CD14-positive monocyte (primary cell): ENCODE data around the gene ITPR1. TPM values are rescaled to one million over a fixed set of nuclear protein-coding genes. Genes with fewer than 3 reads are reported as not detected.
A peak's percentile ranks its signal among the peaks of the same experiment; 100 is the strongest.

Source experiments
- DNase-seq, 3 donors: peaks; one replicate each; pipeline ENCODE4 v3.0.0-alpha.2; 2011 to 2022
- H2AFZ ChIP-seq: 2 replicates; pipeline ENCODE4 v1.6.0; 2012; ENCODE audit warnings: mild to moderate bottlenecking, low read depth, low read length, inconsistent platforms; ENCODE audit not compliant: insufficient read depth, poor library complexity, severe bottlenecking
- H3K27ac ChIP-seq, 2 donors: 1 replicate in 1 of 2; 2 replicates in 1 of 2; pipeline ENCODE4 v1.5.1; 2012 to 2013; ENCODE audit warnings: low read length in 2 of 2, control low read depth in 1 of 2, inconsistent platforms in 1 of 2, low read depth in 1 of 2, mild to moderate bottlenecking in 1 of 2
- H3K27me3 ChIP-seq, 2 donors: one replicate each; pipeline versions ENCODE4 v1.6.0 to v1.6.1; 2011 to 2013; ENCODE audit warnings: low read length in 2 of 2; ENCODE audit not compliant: control insufficient read depth in 2 of 2, insufficient read depth in 2 of 2
- H3K36me3 ChIP-seq, 2 donors: replicated peaks in 1 of 2; 1 replicate in 1 of 2; 2 replicates in 1 of 2; pipeline versions ENCODE4 v1.5.1 to v1.6.1; 2012 to 2013; ENCODE audit warnings: low read length in 2 of 2, control low read depth in 1 of 2, inconsistent platforms in 1 of 2, mild to moderate bottlenecking in 1 of 2; ENCODE audit not compliant: insufficient read depth in 2 of 2, control insufficient read depth in 1 of 2
- H3K4me1 ChIP-seq, 2 donors: 1 replicate in 1 of 2; 2 replicates in 1 of 2; pipeline versions ENCODE4 v1.5.1 to v1.6.1; 2012 to 2013; ENCODE audit warnings: low read length in 2 of 2, control low read depth in 1 of 2, inconsistent platforms in 1 of 2, mild to moderate bottlenecking in 1 of 2, moderate library complexity in 1 of 2; ENCODE audit not compliant: insufficient read depth in 2 of 2, control insufficient read depth in 1 of 2
- H3K4me2 ChIP-seq: replicated peaks from 2 replicates; pipeline ENCODE3; 2012; ENCODE audit warnings: low read length, moderate library complexity, mild to moderate bottlenecking; ENCODE audit not compliant: poor library complexity, severe bottlenecking; ENCODE audit errors: extremely low read depth
- H3K4me3 ChIP-seq, 3 experiments: fragments of 200-600 bp in 1 of 3; sonication (generic) in 1 of 3; replicated peaks in 1 of 3; 1 replicate in 2 of 3; 2 replicates in 1 of 3; pipeline ENCODE4 v1.5.1; 2011 to 2013; ENCODE audit warnings: low read length in 3 of 3, mild to moderate bottlenecking in 3 of 3, control low read depth in 2 of 3, low read depth in 2 of 3, inconsistent platforms in 1 of 3, moderate library complexity in 1 of 3
- H3K79me2 ChIP-seq: 2 replicates; pipeline ENCODE4 v1.6.0; 2012; ENCODE audit warnings: mild to moderate bottlenecking, control low read depth, inconsistent platforms, low read length, moderate library complexity; ENCODE audit not compliant: insufficient read depth
- H3K9ac ChIP-seq: 2 replicates; pipeline ENCODE4 v1.6.0; 2017; ENCODE audit warnings: low read length, mild to moderate bottlenecking; ENCODE audit not compliant: insufficient read depth, poor library complexity, severe bottlenecking
- H3K9me3 ChIP-seq, 2 donors: replicated peaks in 1 of 2; 1 replicate in 1 of 2; 2 replicates in 1 of 2; pipeline versions ENCODE4 v1.5.1 to v1.6.1; 2012 to 2013; ENCODE audit warnings: low read length in 2 of 2, control low read depth in 1 of 2; ENCODE audit not compliant: control insufficient read depth in 1 of 2, insufficient read depth in 1 of 2
- H4K20me1 ChIP-seq: 2 replicates; pipeline ENCODE4 v1.6.0; 2012; ENCODE audit warnings: mild to moderate bottlenecking, low read length, control low read depth, moderate library complexity; ENCODE audit not compliant: insufficient read depth
- H3K27ac Mint-ChIP-seq, 7 donors: one replicate each; pipeline ENCODE4 v1.8.0; 2020; ENCODE audit warnings: mild to moderate bottlenecking in 7 of 7, mixed read lengths in 7 of 7, moderate library complexity in 6 of 7, inconsistent platforms in 2 of 7
- H3K27me3 Mint-ChIP-seq, 3 donors: one replicate each; pipeline ENCODE4 v1.8.0; 2021 to 2022; ENCODE audit warnings: low read depth in 3 of 3, mild to moderate bottlenecking in 3 of 3, mixed read lengths in 3 of 3, moderate library complexity in 3 of 3, inconsistent platforms in 1 of 3
- H3K36me3 Mint-ChIP-seq, 2 donors: one replicate each; pipeline ENCODE4 v1.8.0; 2020; ENCODE audit warnings: mixed read lengths in 2 of 2, inconsistent platforms in 1 of 2, mild to moderate bottlenecking in 1 of 2
- H3K4me1 Mint-ChIP-seq: one replicate; pipeline ENCODE4 v1.8.0; 2020; ENCODE audit warnings: mild to moderate bottlenecking, mixed read lengths
- H3K4me3 Mint-ChIP-seq, 2 donors: one replicate each; pipeline ENCODE4 v1.8.0; 2020; ENCODE audit warnings: mild to moderate bottlenecking in 2 of 2, mixed read lengths in 2 of 2, moderate library complexity in 1 of 2
- H3K9me3 Mint-ChIP-seq, 7 donors: one replicate each; pipeline ENCODE4 v1.8.0; 2020 to 2022; ENCODE audit warnings: mixed read lengths in 7 of 7, mild to moderate bottlenecking in 6 of 7, moderate library complexity in 6 of 7, inconsistent platforms in 2 of 7
- WGBS: methylation state at CpG from one replicate; pipeline ENCODE4 v1.1.5; 2013; ENCODE audit warnings: missing lambda C conversion rate; ENCODE audit not compliant: insufficient coverage; 5-methylcytosine and 5-hydroxymethylcytosine counted together
- intact Hi-C, 2 donors: fragments of 100-400 bp; cut with micrococcal nuclease; formaldehyde crosslinking; loops; one replicate each; pipeline versions ENCODE4 v1.15.0 to v1.15.1; 2023
- polyA plus RNA-seq, 3 donors: library from polyadenylated mRNA; depleted of rRNA in 1 of 3; unstranded in 2 of 3; stranded (reverse) in 1 of 3; fragments of 300-500 nt in 2 of 3; fragments of >200 nt in 1 of 3; fragmentation: Illumina TruSeq in 2 of 3; gene quantifications; 1 replicate in 2 of 3; 2 replicates in 1 of 3; pipeline ENCODE4 v1.2.3, GENCODE V29; 2012 to 2021
- TF ChIP-seq, protein P1 (sequence below): fragments of 200-600 bp; IDR thresholded peaks from one replicate; pipeline ENCODE4 v1.8.0; 2022; ENCODE audit warnings: antibody characterized with exemption, mild to moderate bottlenecking

Gene ITPR1
- polyA plus RNA-seq, 3 donors, result 3.2 to 21.1 (median 7.1) TPM

GRCh38 chr3:4523710-4524698, 30.9 kb downstream of the ITPR1 start:
- Mint-ChIP-seq H3K9me3 (no peaks in the 10 kb centered on the region), H3K4me3 (peak overlapping the region in 1 of 2 donors; percentile 69), H3K27ac (peak overlapping the region in 6 of 7 donors; percentile 18 to 76 (median 36)), H3K36me3 (peaks cover 15 to 23% of the 10 kb centered on the region in 2 donors), H3K27me3 (peaks cover 0 to 2% (median 0%) of the 10 kb centered on the region in 3 donors), H3K4me1 (peaks cover 95% of the 10 kb centered on the region)
- H3K4me2 ChIP-seq, result peak overlapping the region; percentile 30
- H4K20me1 ChIP-seq, result no peaks in the 10 kb centered on the region
- no peaks in the 10 kb centered on the region for H3K36me3 ChIP-seq
- peak overlapping the region in 1 of 3 experiments; percentile 22 for H3K4me3 ChIP-seq
- peak overlapping the region in 1 of 2 donors; percentile 43 for H3K27ac ChIP-seq
- DNase-seq, result no peak
- H3K4me1 ChIP-seq, result peaks cover 94 to 95% of the 10 kb centered on the region in 2 donors
- intact Hi-C loops, result no loop called here
- no peaks in the 10 kb centered on the region for H3K27me3 ChIP-seq
- peaks cover 63% of the 10 kb centered on the region for H3K79me2 ChIP-seq
- WGBS, result 60% methylated on average over 6 of the region's 12 CpGs
- no peaks in the 10 kb centered on the region for H3K9me3 ChIP-seq
- H3K9ac ChIP-seq, result no peak overlapping the region
- H2AFZ ChIP-seq, result no peak overlapping the region
- TF ChIP-seq, protein P1, sequence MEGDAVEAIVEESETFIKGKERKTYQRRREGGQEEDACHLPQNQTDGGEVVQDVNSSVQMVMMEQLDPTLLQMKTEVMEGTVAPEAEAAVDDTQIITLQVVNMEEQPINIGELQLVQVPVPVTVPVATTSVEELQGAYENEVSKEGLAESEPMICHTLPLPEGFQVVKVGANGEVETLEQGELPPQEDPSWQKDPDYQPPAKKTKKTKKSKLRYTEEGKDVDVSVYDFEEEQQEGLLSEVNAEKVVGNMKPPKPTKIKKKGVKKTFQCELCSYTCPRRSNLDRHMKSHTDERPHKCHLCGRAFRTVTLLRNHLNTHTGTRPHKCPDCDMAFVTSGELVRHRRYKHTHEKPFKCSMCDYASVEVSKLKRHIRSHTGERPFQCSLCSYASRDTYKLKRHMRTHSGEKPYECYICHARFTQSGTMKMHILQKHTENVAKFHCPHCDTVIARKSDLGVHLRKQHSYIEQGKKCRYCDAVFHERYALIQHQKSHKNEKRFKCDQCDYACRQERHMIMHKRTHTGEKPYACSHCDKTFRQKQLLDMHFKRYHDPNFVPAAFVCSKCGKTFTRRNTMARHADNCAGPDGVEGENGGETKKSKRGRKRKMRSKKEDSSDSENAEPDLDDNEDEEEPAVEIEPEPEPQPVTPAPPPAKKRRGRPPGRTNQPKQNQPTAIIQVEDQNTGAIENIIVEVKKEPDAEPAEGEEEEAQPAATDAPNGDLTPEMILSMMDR, result no peak

DNA sequence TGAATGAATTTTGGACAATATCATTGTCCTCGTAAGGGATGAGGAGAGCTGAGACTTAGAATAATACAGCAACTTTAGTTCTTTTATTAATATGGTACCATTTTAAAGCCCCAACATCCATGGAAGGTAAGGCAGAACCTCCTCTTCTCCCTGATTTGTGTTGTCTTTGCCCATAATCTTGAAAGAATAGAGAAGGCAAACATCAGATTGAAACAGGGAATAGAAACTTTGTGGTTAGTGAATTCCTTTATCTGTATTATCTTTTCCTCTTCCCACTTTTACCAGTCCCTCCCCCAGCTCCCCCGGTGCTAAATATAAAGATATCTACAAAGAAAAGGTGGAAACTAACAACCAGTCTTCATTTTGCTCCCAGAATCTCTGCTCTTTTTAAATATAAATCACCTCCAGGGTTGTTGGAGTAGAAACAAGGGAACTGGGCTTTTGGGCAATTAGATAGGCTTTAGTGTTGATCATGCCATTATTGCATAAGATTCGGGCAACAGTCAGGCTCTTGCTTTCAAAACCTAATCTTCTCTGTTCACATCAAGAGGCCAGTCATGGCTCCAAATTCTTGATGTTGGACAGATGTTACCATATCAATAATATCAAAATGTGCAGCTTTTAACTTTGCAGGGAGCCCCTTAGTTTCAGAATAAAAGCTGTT, 32.5 kb downstream of the ITPR1 start:
- peaks cover 94 to 95% of the 10 kb centered on the region in 2 donors for H3K4me1 ChIP-seq
- H3K9me3 ChIP-seq, result no peaks in the 10 kb centered on the region
- no peak overlapping the region for H2AFZ ChIP-seq
- H3K27ac ChIP-seq, result peak overlapping the region in 1 of 2 donors; percentile 55
- Mint-ChIP-seq H3K27ac (peak overlapping the region; percentile 64 to 83 (median 77)), H3K36me3 (peaks cover 17 to 27% of the 10 kb centered on the region in 2 donors), H3K4me1 (peaks cover 95% of the 10 kb centered on the region), H3K9me3 (no peaks in the 10 kb centered on the region), H3K27me3 (no peaks in the 10 kb centered on the region), H3K4me3 (peak overlapping the region; percentile 34 to 76)
- no peaks in the 10 kb centered on the region for H4K20me1 ChIP-seq
- peak in 2 of 3 donors; percentile 53 to 54 for DNase-seq
- intact Hi-C loops, result no loop called here
- TF ChIP-seq, protein P1, result no peak
- H3K9ac ChIP-seq, result no peak overlapping the region
- peaks cover 75% of the 10 kb centered on the region for H3K79me2 ChIP-seq
- no CpG with 5 or more reads among the region's 3 CpGs for WGBS
- peak overlapping the region; percentile 68 for H3K4me2 ChIP-seq
- peak overlapping the region in 2 of 3 experiments; percentile 9 to 52 for H3K4me3 ChIP-seq
- H3K36me3 ChIP-seq, result no peaks in the 10 kb centered on the region
- no peaks in the 10 kb centered on the region for H3K27me3 ChIP-seq
